GM19025 (cell line): ENCODE measurements around the gene CCDC91.
A peak's percentile ranks its signal among the peaks of the same experiment; 100 is the strongest.
"Not testable (repeated sequence)": the region's sequence is repeated elsewhere in the genome, so short reads cannot be mapped to it uniquely, and the experiment has no call there.

Experiments used
- ATAC-seq: cut with Tn5 transposase; IDR thresholded peaks from one replicate; pipeline ENCODE4 v1.9.1; 2021; ENCODE audit warnings: mild to moderate bottlenecking, low read depth, moderate library complexity; ENCODE audit not compliant: unreplicated experiment

The CCDC91 gene

GRCh38 chr12:28440081-28440608, 249.9 kb downstream of the CCDC91 start:
- no peak for ATAC-seq

- no peak for ATAC-seq
Observed at GRCh38 chr12:28442101-28442500, 251.8 kb downstream of the CCDC91 start.

- ATAC-seq = no peak
Observed at GRCh38 chr12:28443337-28443736, 253.1 kb downstream of the CCDC91 start.

GRCh38 chr12:28446031-28446430, 255.8 kb downstream of the CCDC91 start:
- no peak for ATAC-seq

GRCh38 chr12:28453686-28454085, 263.4 kb downstream of the CCDC91 start:
- no peak for ATAC-seq

GRCh38 chr12:28456934-28457710, 266.9 kb downstream of the CCDC91 start:
- ATAC-seq = no peak

- no peak for ATAC-seq
Observed at GRCh38 chr12:28457785-28458184, 267.5 kb downstream of the CCDC91 start.

GRCh38 chr12:28459481-28459880, 269.2 kb downstream of the CCDC91 start:
- no peak for ATAC-seq

GRCh38 chr12:28460420-28461130, 270.3 kb downstream of the CCDC91 start:
- peak; percentile 39 for ATAC-seq

- ATAC-seq = no peak
Observed at GRCh38 chr12:28463396-28463795, 273.1 kb downstream of the CCDC91 start.

- not testable (repeated sequence) for ATAC-seq
Observed at GRCh38 chr12:28471762-28472161, 281.5 kb downstream of the CCDC91 start.

GRCh38 chr12:28476206-28476605, 285.9 kb downstream of the CCDC91 start:
- ATAC-seq = not testable (repeated sequence)

GRCh38 chr12:28479097-28479496, 288.8 kb downstream of the CCDC91 start:
- not testable (repeated sequence) for ATAC-seq

GRCh38 chr12:28479683-28480082, 289.4 kb downstream of the CCDC91 start:
- no peak for ATAC-seq

- ATAC-seq = no peak
Observed at GRCh38 chr12:28484156-28484555, 293.9 kb downstream of the CCDC91 start.

- ATAC-seq = no peak
Observed at GRCh38 chr12:28486521-28486920, 296.3 kb downstream of the CCDC91 start.

GRCh38 chr12:28489246-28489645, 299.0 kb downstream of the CCDC91 start:
- no peak for ATAC-seq

- peak; percentile 95 for ATAC-seq
Observed at GRCh38 chr12:28497889-28498411, 307.7 kb downstream of the CCDC91 start.

- ATAC-seq = no peak
Observed at GRCh38 chr12:28498850-28499249, 308.6 kb downstream of the CCDC91 start.

- ATAC-seq = no peak
Observed at GRCh38 chr12:28500373-28501024, 310.2 kb downstream of the CCDC91 start.

GRCh38 chr12:28506271-28506670, 316.0 kb downstream of the CCDC91 start:
- ATAC-seq = no peak
